SK-N-SH treated with all-trans-retinoic acid at 6 μM for 48 hours (cell line): ENCODE results near the gene TADA2A.

Experiments
- ATAC-seq: fragments of 200-7000 bp; cut with Tn5 transposase; 3 replicates; pipeline ENCODE4 v1.9.1; 2020; ENCODE audit warnings: mild to moderate bottlenecking, moderate library complexity
- ARNTL ChIP-seq: fragments of 450-650 bp; formaldehyde crosslinking; IDR thresholded peaks from 2 replicates; pipeline ENCODE4 v1.5.0; 2020; ENCODE audit warnings: low read depth, mild to moderate bottlenecking, moderate library complexity, borderline replicate concordance
- ESRRG ChIP-seq: fragments of 250-450 bp; sonication (Bioruptor Pico); IDR thresholded peaks from 2 replicates; pipeline ENCODE4 v1.6.1; 2021; ENCODE audit warnings: mild to moderate bottlenecking
- GLIS3 ChIP-seq: fragments of 250-450 bp; sonication (Bioruptor Pico); IDR thresholded peaks from 2 replicates; pipeline ENCODE4 v1.5.0; 2020; ENCODE audit warnings: mild to moderate bottlenecking, moderate library complexity
- ISL1 ChIP-seq: fragments of 250-450 bp; sonication (Bioruptor Pico); IDR thresholded peaks from 2 replicates; pipeline ENCODE4 v2.1.2; 2022; ENCODE audit warnings: mild to moderate bottlenecking, moderate library complexity
- OSR1 ChIP-seq: fragments of 250-450 bp; sonication (Bioruptor Pico); IDR thresholded peaks from 2 replicates; pipeline ENCODE4 v1.8.0; 2022; ENCODE audit warnings: moderate library complexity, mild to moderate bottlenecking, inconsistent platforms
- RARB ChIP-seq: fragments of 250-450 bp; sonication (Bioruptor Pico); IDR thresholded peaks from 2 replicates; pipeline ENCODE4 v1.8.0; 2021; ENCODE audit warnings: mild to moderate bottlenecking, moderate library complexity
- SNAI2 ChIP-seq: fragments of 250-450 bp; sonication (Bioruptor Pico); IDR thresholded peaks from 2 replicates; pipeline ENCODE4 v1.5.0; 2020; ENCODE audit warnings: mild to moderate bottlenecking, moderate library complexity
- TCF4 ChIP-seq: fragments of 250-450 bp; sonication (Bioruptor Pico); IDR thresholded peaks from 2 replicates; pipeline ENCODE4 v1.8.0; 2021; ENCODE audit warnings: mild to moderate bottlenecking, moderate library complexity, borderline replicate concordance
- ZC3H10 ChIP-seq: fragments of 250-450 bp; sonication (Bioruptor Pico); IDR thresholded peaks from 2 replicates; pipeline ENCODE4 v1.5.1; 2021; ENCODE audit warnings: mild to moderate bottlenecking, moderate library complexity
- ZFP3 ChIP-seq: fragments of 250-450 bp; sonication (Bioruptor Pico); IDR thresholded peaks from 2 replicates; pipeline ENCODE4 v1.5.0; 2020; ENCODE audit warnings: mild to moderate bottlenecking, moderate library complexity
- ZFP30 ChIP-seq: fragments of 450-650 bp; formaldehyde crosslinking; IDR thresholded peaks from 2 replicates; pipeline ENCODE4 v1.5.0; 2022; ENCODE audit warnings: mild to moderate bottlenecking, moderate library complexity
- ZNF70 ChIP-seq: fragments of 450-650 bp; formaldehyde crosslinking; IDR thresholded peaks from 2 replicates; pipeline ENCODE4 v1.5.0; 2020; ENCODE audit warnings: mild to moderate bottlenecking, moderate library complexity
- ZNF8 ChIP-seq: fragments of 450-650 bp; formaldehyde crosslinking; IDR thresholded peaks from 2 replicates; pipeline ENCODE4 v1.5.0; 2020; ENCODE audit warnings: mild to moderate bottlenecking, moderate library complexity
- TF ChIP-seq, protein P1 (sequence below): fragments of 250-450 bp; sonication (Bioruptor Pico); IDR thresholded peaks from 2 replicates; pipeline ENCODE4 v1.5.0; 2020; ENCODE audit warnings: mild to moderate bottlenecking, moderate library complexity
- TF ChIP-seq, protein P2 (sequence below): fragments of 250-450 bp; sonication (Bioruptor Pico); IDR thresholded peaks from 2 replicates; pipeline ENCODE4 v1.5.1; 2021; ENCODE audit warnings: mild to moderate bottlenecking, moderate library complexity
- TF ChIP-seq, protein P3 (sequence below): fragments of 250-450 bp; sonication (Bioruptor Pico); IDR thresholded peaks from 2 replicates; pipeline ENCODE4 v1.8.0; 2020; ENCODE audit warnings: mild to moderate bottlenecking, moderate library complexity, borderline replicate concordance
- TF ChIP-seq, protein P4 (sequence below): fragments of 250-450 bp; sonication (Bioruptor Pico); IDR thresholded peaks from 2 replicates; pipeline ENCODE4 v1.8.0; 2021; ENCODE audit warnings: low read depth, mild to moderate bottlenecking, moderate library complexity, borderline replicate concordance

Gene TADA2A

DNA sequence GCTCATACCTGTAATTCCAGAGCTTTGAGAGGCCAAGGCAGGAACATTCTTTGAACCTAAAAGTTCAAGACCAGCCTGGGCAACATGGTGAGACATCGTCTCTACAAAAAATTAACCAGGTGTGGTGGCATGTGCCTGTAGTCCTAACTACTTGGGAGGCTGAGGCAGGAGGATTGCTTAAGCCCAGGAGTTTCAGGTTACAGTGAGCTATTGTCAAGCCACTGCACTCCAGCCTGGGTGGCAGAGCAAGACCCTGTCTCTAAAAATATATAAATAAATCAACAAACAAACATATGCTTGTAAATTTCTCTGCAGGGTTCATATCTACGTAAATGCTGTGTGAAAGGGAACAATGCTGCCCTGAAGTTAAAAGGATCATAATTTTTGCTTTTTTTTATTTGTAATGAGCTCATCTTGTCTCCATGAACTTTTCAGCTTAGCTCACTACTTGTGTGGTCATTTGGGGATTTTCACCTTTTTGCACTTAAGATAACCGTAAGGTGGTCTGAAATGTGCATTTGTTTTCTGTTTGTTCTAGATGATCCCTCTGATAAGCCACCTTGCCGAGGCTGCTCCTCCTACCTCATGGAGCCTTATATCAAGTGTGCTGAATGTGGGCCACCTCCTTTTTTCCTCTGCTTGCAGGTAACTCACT lies 16.4 kb downstream of the TADA2A start:
- TF ChIP-seq ZNF8 (CRISPR knock-in tag) (no peak), GLIS3 (CRISPR knock-in tag) (no peak)
- TF ChIP-seq, protein P1, sequence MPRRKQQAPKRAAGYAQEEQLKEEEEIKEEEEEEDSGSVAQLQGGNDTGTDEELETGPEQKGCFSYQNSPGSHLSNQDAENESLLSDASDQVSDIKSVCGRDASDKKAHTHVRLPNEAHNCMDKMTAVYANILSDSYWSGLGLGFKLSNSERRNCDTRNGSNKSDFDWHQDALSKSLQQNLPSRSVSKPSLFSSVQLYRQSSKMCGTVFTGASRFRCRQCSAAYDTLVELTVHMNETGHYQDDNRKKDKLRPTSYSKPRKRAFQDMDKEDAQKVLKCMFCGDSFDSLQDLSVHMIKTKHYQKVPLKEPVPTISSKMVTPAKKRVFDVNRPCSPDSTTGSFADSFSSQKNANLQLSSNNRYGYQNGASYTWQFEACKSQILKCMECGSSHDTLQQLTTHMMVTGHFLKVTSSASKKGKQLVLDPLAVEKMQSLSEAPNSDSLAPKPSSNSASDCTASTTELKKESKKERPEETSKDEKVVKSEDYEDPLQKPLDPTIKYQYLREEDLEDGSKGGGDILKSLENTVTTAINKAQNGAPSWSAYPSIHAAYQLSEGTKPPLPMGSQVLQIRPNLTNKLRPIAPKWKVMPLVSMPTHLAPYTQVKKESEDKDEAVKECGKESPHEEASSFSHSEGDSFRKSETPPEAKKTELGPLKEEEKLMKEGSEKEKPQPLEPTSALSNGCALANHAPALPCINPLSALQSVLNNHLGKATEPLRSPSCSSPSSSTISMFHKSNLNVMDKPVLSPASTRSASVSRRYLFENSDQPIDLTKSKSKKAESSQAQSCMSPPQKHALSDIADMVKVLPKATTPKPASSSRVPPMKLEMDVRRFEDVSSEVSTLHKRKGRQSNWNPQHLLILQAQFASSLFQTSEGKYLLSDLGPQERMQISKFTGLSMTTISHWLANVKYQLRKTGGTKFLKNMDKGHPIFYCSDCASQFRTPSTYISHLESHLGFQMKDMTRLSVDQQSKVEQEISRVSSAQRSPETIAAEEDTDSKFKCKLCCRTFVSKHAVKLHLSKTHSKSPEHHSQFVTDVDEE: no peak
- ATAC-seq: no peak

DNA sequence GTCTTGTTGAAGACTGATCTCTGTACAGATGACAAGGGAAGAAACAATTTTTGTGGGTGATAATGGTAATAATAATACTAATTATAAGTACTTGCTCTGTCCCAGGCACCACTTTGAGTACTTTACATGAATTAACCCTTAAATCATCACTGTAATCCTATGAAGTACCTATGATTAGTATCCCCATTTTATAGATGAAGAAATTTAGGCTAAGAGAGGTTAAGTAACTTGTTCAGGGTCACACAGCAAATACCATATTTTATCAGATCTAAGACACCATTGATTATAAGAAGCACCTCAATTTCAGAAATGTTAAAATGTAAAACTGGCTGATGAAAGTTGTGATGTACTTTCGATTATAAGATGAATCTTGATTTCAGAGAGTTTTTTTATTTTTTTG lies 18.6 kb downstream of the TADA2A start:
- TF ChIP-seq GLIS3 (CRISPR knock-in tag): no peak
- no peak for TF ChIP-seq OSR1 (CRISPR knock-in tag)
- TF ChIP-seq ZNF8 (CRISPR knock-in tag): no peak
- TF ChIP-seq ZFP30 (CRISPR knock-in tag): no peak
- no peak for TF ChIP-seq ARNTL
- TF ChIP-seq, protein P1: no peak
- TF ChIP-seq TCF4 (CRISPR knock-in tag): no peak
- TF ChIP-seq, protein P2, sequence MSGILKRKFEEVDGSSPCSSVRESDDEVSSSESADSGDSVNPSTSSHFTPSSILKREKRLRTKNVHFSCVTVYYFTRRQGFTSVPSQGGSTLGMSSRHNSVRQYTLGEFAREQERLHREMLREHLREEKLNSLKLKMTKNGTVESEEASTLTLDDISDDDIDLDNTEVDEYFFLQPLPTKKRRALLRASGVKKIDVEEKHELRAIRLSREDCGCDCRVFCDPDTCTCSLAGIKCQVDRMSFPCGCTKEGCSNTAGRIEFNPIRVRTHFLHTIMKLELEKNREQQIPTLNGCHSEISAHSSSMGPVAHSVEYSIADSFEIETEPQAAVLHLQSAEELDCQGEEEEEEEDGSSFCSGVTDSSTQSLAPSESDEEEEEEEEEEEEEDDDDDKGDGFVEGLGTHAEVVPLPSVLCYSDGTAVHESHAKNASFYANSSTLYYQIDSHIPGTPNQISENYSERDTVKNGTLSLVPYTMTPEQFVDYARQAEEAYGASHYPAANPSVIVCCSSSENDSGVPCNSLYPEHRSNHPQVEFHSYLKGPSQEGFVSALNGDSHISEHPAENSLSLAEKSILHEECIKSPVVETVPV (CRISPR knock-in tag): no peak
- no peak for TF ChIP-seq ISL1 (CRISPR knock-in tag)
- ATAC-seq: no peak

DNA sequence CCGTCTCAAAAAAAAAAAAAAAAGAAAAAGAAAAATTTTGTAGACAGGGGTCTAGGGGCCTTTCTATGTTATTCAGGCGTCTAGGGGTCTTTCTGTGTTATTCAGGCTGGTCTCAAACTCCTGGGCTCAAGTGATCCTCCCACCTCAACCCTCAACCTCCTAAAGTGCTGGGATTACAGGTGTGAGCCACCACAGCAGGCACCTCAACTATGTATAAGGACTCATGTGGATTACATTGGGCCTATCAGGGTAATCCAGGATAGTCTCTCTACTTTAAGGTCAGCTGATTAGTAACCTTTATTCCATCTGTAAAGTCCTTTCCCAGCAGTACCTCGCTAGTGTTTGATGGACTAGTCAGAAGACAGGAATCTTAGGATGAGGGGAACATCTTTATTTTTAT lies 22.4 kb downstream of the TADA2A start:
- TF ChIP-seq ESRRG (no peak), ZC3H10 (no peak), ZFP30 (CRISPR knock-in tag) (no peak), SNAI2 (CRISPR knock-in tag) (no peak), ZNF70 (CRISPR knock-in tag) (no peak), ZFP3 (CRISPR knock-in tag) (no peak), OSR1 (CRISPR knock-in tag) (no peak), RARB (CRISPR knock-in tag) (no peak)
- TF ChIP-seq, protein P2 (CRISPR knock-in tag): no peak
- TF ChIP-seq, protein P3, sequence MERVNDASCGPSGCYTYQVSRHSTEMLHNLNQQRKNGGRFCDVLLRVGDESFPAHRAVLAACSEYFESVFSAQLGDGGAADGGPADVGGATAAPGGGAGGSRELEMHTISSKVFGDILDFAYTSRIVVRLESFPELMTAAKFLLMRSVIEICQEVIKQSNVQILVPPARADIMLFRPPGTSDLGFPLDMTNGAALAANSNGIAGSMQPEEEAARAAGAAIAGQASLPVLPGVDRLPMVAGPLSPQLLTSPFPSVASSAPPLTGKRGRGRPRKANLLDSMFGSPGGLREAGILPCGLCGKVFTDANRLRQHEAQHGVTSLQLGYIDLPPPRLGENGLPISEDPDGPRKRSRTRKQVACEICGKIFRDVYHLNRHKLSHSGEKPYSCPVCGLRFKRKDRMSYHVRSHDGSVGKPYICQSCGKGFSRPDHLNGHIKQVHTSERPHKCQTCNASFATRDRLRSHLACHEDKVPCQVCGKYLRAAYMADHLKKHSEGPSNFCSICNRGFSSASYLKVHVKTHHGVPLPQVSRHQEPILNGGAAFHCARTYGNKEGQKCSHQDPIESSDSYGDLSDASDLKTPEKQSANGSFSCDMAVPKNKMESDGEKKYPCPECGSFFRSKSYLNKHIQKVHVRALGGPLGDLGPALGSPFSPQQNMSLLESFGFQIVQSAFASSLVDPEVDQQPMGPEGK (CRISPR knock-in tag): no peak
- TF ChIP-seq, protein P4, sequence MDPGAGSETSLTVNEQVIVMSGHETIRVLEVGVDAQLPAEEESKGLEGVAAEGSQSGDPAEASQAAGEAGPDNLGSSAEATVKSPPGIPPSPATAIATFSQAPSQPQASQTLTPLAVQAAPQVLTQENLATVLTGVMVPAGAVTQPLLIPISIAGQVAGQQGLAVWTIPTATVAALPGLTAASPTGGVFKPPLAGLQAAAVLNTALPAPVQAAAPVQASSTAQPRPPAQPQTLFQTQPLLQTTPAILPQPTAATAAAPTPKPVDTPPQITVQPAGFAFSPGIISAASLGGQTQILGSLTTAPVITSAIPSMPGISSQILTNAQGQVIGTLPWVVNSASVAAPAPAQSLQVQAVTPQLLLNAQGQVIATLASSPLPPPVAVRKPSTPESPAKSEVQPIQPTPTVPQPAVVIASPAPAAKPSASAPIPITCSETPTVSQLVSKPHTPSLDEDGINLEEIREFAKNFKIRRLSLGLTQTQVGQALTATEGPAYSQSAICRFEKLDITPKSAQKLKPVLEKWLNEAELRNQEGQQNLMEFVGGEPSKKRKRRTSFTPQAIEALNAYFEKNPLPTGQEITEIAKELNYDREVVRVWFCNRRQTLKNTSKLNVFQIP (CRISPR knock-in tag): no peak
- no peak for ATAC-seq
